Heart left ventricle (tissue), 16 donors: ENCODE measurements around the gene RAC3. TPM values are rescaled to one million over a fixed set of nuclear protein-coding genes. Genes with fewer than 3 reads are reported as not detected.

ENCODE experiments used
- ATAC-seq, 4 donors: fragments of 200-7000 bp; cut with Tn5 transposase; one replicate each; pipeline ENCODE4 v1.9.1; 2020 to 2022; ENCODE audit warnings: moderate library complexity in 4 of 4, mild to moderate bottlenecking in 3 of 4, moderate number of reproducible peaks in 1 of 4
- DNase-seq, 5 donors: peaks; one replicate each; pipeline ENCODE4 v3.0.0-alpha.2; 2020
- H3K27ac ChIP-seq, 12 donors: fragments of 200-600 bp; sonication (generic) in 4 of 12; one replicate each; pipeline versions ENCODE4 v1.5.0 to v1.8.0; 2016 to 2022; ENCODE audit warnings: mild to moderate bottlenecking in 2 of 12
- H3K27me3 ChIP-seq, 9 donors: fragments of 200-600 bp; sonication (generic) in 2 of 9; one replicate each; pipeline versions ENCODE4 v1.5.1 to v1.8.0; 2016 to 2022; ENCODE audit warnings: mild to moderate bottlenecking in 3 of 9
- H3K36me3 ChIP-seq, 9 donors: fragments of 200-600 bp; sonication (generic) in 2 of 9; one replicate each; pipeline versions ENCODE4 v1.5.0 to v1.8.0; 2018 to 2022; ENCODE audit warnings: mild to moderate bottlenecking in 2 of 9
- H3K4me1 ChIP-seq, 12 donors: fragments of 200-600 bp; sonication (generic) in 4 of 12; one replicate each; pipeline versions ENCODE4 v1.5.0 to v1.8.0; 2016 to 2022; ENCODE audit warnings: mild to moderate bottlenecking in 3 of 12
- H3K4me3 ChIP-seq, 12 donors: fragments of 200-600 bp; sonication (generic) in 4 of 12; one replicate each; pipeline versions ENCODE4 v1.5.0 to v1.8.0; 2017 to 2022; ENCODE audit warnings: mild to moderate bottlenecking in 9 of 12, moderate library complexity in 4 of 12
- H3K9me3 ChIP-seq, 12 donors: fragments of 200-600 bp; sonication (generic) in 4 of 12; one replicate each; pipeline versions ENCODE4 v1.5.0 to v1.8.0; 2016 to 2022; ENCODE audit warnings: mild to moderate bottlenecking in 1 of 12
- POLR2A ChIP-seq, 2 donors: fragments of 450-650 bp; IDR thresholded peaks; one replicate each; pipeline ENCODE4 v1.6.1; 2017; ENCODE audit warnings: antibody characterized with exemption in 2 of 2, mild to moderate bottlenecking in 2 of 2, moderate library complexity in 2 of 2
- WGBS, 4 donors: extraction: QIAGEN DNeasy Blood & Tissue Kit in 2 of 4; methylation state at CpG; one replicate each; pipeline versions ENCODE4 v1.1.5 to v1.1.7; 2013 to 2018; 5-methylcytosine and 5-hydroxymethylcytosine counted together
- intact Hi-C, 10 donors: fragments of 100-400 bp; cut with DNase I; formaldehyde crosslinking; loops; one replicate each; pipeline versions ENCODE4 v1.11.1 to v1.14.2; 2022
- polyA plus RNA-seq, 2 donors: library from polyadenylated mRNA; stranded (reverse); fragments of 200-250 nt; gene quantifications; one replicate each; pipeline ENCODE4 v1.2.3, GENCODE V29; 2013
- total RNA-seq, 9 donors: library from RNA; depleted of rRNA in 2 of 9; stranded (reverse); fragments of >200 nt in 2 of 9; fragmentation: NEBNext Ultra II Directional in 3 of 9; extraction: Animal tissue kit (Norgen Biotek cat#: 25700) in 3 of 9; gene quantifications; one replicate each; pipeline versions ENCODE4 v1.1.0 to v1.2.4, GENCODE V29; 2016 to 2023
- TF ChIP-seq, protein P1 (sequence below), 12 donors: fragments of 200-600 bp; sonication (generic) in 4 of 12; IDR thresholded peaks; one replicate each; pipeline versions ENCODE4 v1.5.0 to v1.8.0; 2018 to 2022; ENCODE audit warnings: antibody characterized with exemption in 12 of 12, mild to moderate bottlenecking in 5 of 12
- donor health status: ischemic (EF 13 %, LVEDD 7.1; RV severe dilation, severe dysfunction).
- donor health status: healthy with polysubstance abuse.
- donor health status: DM: no; HTN: yes; CAD: no.
- donor health status: DM: no; HTN: no; CAD: no.
- donor health status: ischemic (EF 25% LVEDD 6.9; RV normal size, moderate dysfunction).
- donor health status: ischemic (EF 25% LVEDD 5.7; RV mildly dilated, moderate dysfunction).
- donor health status: healthy.
- donor health status: DM: yes; HTN: yes; CAD: no.
- donor health status: ischemic (EF 35%, LVEDD 5.7; RV mildly dilated, moderate dysfunction).
- donor health status: nonischemic (EF 11% LVEDD 7.7; RV severe dilation, severe dysfunction).
- donor health status: DM: yes; HTN: yes; CAD: no.
- donor health status: PGD.
- donor health status: ischemic (EF 29% LVEDD 5.4; RV normal size, mild dysfunction).
- donor health status: nonischemic (EF 23%, LVEDD 6.1; RV moderate dilation, normal function).

The RAC3 gene
- total and polyA plus RNA-seq, 11 donors, result 0.76 to 2.6 (median 1.5) TPM

DNA sequence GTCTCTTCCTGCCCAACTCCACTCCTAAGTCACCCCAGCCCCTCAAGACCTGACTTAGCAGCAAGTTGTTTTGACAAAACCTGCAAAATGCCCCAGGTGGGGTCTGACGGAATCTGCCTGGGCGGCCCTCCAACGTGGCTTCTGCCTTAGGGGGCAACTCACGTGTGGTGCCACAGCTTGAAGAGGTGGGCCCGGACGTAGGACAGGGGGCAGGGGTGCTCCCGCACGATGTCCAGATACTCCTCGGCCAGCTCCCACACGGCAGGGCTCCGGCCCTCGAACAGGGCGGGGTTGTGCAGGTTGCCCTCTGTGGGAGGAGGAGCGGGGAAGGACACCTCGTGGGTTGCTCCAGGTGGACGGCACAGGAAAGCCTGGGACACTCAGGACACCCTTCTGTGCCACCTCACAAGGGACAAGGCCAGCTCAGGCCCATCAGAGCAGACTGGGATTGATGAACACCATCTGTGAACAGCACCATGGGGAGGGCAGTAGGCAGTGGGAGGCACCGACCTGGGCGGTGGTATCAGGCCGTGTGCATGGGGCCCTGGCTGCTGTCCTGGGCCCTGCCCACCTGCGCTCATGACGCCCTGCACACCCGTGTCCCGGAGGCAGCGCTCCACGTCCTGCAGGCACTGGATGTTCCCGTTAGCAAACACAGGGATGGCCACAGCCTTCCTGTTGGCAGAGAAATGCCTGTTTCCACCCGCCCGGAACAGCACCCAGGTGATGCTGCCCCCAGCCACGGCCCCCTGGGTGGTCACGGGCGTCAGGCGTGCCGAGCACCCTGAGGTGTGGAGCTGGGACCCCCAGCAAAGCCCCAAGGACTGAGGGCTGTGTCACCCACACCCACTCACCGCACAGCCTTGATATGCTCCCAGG, 29.8 kb downstream of the RAC3 start:
- no peak for ATAC-seq
- intact Hi-C loops, result no loop called here
- 82 to 89% (median 88%) methylated on average over 17 to 34 of the region's 34 CpGs for WGBS, 4 donors
- DNase-seq, result peak in 2 of 5 donors; percentile 24 to 63
- H3K4me1 ChIP-seq, result peaks cover 0 to 23% (median 15%) of the 10 kb centered on the region in 12 donors
- H3K9me3 ChIP-seq, result no peaks in the 10 kb centered on the region
- no peak for TF ChIP-seq POLR2A (IDR thresholded peaks at IDR 0.05)
- TF ChIP-seq, protein P1, sequence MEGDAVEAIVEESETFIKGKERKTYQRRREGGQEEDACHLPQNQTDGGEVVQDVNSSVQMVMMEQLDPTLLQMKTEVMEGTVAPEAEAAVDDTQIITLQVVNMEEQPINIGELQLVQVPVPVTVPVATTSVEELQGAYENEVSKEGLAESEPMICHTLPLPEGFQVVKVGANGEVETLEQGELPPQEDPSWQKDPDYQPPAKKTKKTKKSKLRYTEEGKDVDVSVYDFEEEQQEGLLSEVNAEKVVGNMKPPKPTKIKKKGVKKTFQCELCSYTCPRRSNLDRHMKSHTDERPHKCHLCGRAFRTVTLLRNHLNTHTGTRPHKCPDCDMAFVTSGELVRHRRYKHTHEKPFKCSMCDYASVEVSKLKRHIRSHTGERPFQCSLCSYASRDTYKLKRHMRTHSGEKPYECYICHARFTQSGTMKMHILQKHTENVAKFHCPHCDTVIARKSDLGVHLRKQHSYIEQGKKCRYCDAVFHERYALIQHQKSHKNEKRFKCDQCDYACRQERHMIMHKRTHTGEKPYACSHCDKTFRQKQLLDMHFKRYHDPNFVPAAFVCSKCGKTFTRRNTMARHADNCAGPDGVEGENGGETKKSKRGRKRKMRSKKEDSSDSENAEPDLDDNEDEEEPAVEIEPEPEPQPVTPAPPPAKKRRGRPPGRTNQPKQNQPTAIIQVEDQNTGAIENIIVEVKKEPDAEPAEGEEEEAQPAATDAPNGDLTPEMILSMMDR (IDR thresholded peaks at IDR 0.05), result no peak
- peaks cover 0 to 76% (median 59%) of the 10 kb centered on the region in 9 donors for H3K36me3 ChIP-seq
- H3K27me3 ChIP-seq, result no peaks in the 10 kb centered on the region
- H3K4me3 ChIP-seq, result no peak overlapping the region
- no peak overlapping the region for H3K27ac ChIP-seq

GRCh38 chr17:82062076-82062983, 30.9 kb downstream of the RAC3 start:
- H3K27ac ChIP-seq, result no peak overlapping the region
- peaks cover 0 to 65% (median 50%) of the 10 kb centered on the region in 9 donors for H3K36me3 ChIP-seq
- H3K27me3 ChIP-seq, result no peaks in the 10 kb centered on the region
- ATAC-seq (no peak), DNase-seq (peak in 2 of 5 donors; percentile 17 to 35)
- no peak overlapping the region for H3K4me3 ChIP-seq
- no peak for TF ChIP-seq POLR2A (IDR thresholded peaks at IDR 0.05)
- TF ChIP-seq, protein P1 (IDR thresholded peaks at IDR 0.05), result no peak
- intact Hi-C loops, result no loop called here
- H3K4me1 ChIP-seq, result peaks cover 0 to 27% (median 19%) of the 10 kb centered on the region in 12 donors
- no peaks in the 10 kb centered on the region for H3K9me3 ChIP-seq
- WGBS, 4 donors, result 79 to 85% (median 81%) methylated on average over 10 to 24 of the region's 24 CpGs

DNA sequence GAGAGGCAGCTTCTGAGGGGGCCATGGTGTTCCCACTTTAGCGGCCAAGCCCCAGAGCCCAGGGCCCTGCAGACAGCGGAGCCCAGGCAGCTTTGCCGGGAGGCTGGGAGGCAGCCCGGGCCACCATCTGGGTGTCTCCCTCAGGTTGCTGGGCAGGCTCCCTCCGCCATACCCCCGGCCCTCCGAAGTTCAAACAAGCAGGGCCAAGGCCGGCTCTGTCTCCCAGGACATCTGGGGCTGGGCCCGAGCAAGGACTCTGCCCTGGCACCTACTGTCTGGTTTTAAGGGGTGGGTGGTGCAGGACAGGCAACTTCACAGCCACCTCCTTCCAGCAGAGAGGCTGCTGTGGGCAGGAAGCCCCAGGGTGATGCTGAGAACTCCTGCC, 31.5 kb downstream of the RAC3 start:
- no peak for ATAC-seq
- DNase-seq, result peak in 1 of 5 donors; percentile 44

More for the DNA sequence above, 31.5 kb downstream of the RAC3 start:
- Histone ChIP-seq H3K36me3 (peaks cover 0 to 59% (median 44%) of the 10 kb centered on the region in 9 donors), H3K9me3 (no peaks in the 10 kb centered on the region), H3K27ac (no peak overlapping the region), H3K4me3 (no peak overlapping the region), H3K27me3 (no peaks in the 10 kb centered on the region), H3K4me1 (peaks cover 0 to 27% (median 19%) of the 10 kb centered on the region in 12 donors)
- intact Hi-C loops, result no loop called here
- TF ChIP-seq POLR2A (IDR thresholded peaks at IDR 0.05), result no peak
- TF ChIP-seq, protein P1 (IDR thresholded peaks at IDR 0.05), result no peak
- 91 to 94% (median 93%) methylated on average over 5 to 9 of the region's 9 CpGs for WGBS, 4 donors
